Skin of body (tissue), 2 donors: ENCODE results near the gene SUMO3. TPM values are rescaled to one million over a fixed set of nuclear protein-coding genes. Genes with fewer than 3 reads are reported as not detected.

Experiments
- DNase-seq: peaks from one replicate; lab custom pipeline; 2025; lab: John Stamatoyannopoulos, UW
- total RNA-seq: library from RNA; depleted of rRNA; stranded (reverse); fragments of >200 nt; gene quantifications from one replicate; pipeline ENCODE4 v1.2.3, GENCODE V29; 2014

SUMO3 gene
- total RNA-seq, 1 donor from 2014 or later = 33.1 TPM

DNA sequence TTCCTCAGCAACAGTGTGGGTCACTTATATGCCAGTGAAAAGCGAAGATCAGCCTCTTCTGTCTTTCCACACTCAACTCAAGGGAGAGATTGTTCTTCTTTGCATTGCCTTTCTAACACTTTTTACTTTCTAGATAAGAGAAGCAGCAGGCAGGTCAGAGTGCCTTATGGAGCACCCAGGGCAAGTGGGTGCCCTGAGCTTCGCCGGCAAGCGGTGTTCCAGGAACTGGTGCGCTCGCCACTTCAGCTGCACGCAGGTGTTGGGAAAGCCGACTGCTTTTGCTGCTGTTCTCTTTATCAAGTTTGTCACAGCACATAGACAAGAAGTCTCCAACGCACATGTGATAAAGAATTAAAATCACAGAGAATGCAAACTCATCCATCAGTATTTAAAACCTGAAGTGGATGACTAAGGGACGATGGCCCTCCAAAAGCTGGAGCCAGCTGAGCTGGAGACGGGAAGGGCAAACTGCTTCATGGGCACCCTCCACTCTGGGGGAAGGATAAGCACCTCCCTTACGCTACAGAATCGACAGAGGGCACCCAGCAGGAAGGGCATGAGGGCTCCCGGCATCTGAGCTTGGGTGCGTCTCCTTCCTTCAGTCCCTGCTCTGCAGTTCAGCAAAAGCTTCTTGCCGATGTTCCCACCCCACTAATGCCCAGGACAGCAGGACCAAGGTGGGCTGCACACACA is 36.9 kb downstream of the SUMO3 start:
- no peak for DNase-seq

- DNase-seq = no peak
These were observed 37.7 kb downstream of the SUMO3 start for GRCh38 chr21:44780137-44780502.

GRCh38 chr21:44779417-44780136 is 38.3 kb downstream of the SUMO3 start:
- no peak for DNase-seq

GRCh38 chr21:44778983-44779382 is 38.9 kb downstream of the SUMO3 start:
- no peak for DNase-seq

GRCh38 chr21:44778499-44778911 is 39.4 kb downstream of the SUMO3 start:
- DNase-seq = no peak

DNA sequence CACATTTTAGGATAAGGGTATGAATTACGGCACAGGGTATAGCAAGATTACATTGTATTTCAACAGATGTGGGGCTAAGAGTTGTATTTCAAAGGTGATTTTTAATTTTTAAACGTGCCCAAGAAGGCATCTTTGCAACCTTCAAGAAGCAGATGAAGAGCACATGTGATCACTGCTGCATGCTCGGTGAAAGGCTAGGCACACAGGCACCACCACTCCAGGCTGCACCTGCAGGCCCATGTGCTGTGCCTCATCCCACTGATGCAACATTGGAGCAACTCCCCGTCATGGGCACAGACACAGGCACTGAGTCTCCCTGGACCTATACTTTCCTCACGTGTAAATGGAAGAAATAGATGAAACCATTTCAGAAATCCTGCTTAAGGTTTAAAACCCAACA is 39.8 kb downstream of the SUMO3 start:
- no peak for DNase-seq

- DNase-seq = no peak
These were observed 42.9 kb downstream of the SUMO3 start for GRCh38 chr21:44774972-44775371.

DNA sequence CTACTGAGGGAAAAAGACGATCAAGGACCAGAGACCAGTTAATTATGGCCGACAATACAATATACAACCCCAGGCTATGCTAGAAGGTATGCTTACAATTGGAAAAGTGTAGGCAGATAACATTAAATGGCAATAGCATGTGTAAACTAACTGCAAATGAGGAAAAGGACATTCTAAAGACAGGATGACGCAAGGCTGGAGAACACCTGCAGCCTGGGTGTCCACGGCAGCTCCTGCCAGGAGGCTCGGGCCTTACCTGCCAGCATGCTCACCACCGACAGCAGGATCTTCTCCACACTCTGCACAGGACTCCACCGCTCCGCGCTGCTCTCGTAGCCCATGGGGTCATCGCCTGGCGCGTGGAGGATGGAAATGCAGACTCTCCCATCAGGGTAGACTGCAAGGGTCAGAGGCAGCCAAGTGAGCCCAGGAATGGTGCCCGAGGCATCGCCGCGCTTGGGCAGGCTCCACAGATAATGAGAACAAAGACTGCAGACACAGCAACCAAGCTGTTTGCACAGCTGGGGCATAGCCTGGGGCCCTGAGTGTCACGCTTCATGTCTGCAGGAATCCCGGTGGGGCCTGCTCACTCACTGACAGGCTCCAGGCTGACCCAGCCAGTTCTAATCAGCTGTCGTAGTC is 44.5 kb downstream of the SUMO3 start:
- no peak for DNase-seq

- no peak for DNase-seq
These were observed 45.9 kb downstream of the SUMO3 start for GRCh38 chr21:44771896-44772525.

DNA sequence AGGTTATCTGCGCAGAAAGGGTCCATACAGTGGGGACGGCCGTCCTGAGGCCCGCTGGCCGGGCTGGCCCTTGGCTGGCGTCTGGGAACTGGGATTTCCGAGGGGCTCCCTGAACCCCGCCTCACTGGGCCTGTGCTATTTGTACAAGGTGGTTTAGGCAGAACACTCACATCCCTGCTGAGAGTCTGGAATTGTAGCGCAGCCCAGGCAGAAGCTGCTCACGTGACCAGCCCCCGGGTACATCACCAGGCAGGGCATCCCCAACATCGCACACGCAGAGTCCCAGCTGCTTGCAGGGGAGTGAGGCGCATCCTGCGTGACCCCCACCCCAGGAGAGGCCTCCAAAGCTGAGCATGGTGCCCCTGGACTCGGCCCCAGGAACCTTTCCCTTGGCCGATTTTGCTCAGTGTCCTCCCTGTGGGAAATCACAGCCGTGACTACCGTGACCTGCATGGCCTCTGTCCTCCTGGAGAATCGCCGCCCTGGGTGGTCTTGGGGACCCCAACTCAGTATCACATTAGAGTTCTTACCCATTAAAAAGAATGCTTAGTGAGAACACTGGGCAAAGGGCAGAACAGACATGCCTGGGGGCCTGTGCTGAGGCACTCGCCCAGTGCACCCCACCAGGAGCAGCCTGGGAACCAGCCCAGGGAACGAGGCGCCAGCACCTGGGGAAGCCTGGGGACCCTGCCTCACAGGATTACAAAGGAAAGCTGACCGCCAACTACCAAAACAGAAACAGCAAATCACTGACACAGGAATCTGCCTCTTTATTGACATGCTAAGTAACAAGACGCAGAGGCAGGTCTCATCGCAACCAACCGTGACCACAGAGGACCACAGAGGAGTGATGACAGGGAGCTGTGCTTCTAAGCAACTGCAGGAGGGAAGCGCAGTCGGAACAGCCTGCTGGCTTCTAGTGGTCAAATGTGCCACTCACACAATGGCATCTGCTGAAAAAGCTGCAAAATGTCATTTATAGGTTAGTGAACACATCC is 49.7 kb downstream of the SUMO3 start:
- no peak for DNase-seq

GRCh38 chr21:44766818-44767354 is 51.0 kb downstream of the SUMO3 start:
- DNase-seq = no peak

GRCh38 chr21:44766014-44766817 is 51.6 kb downstream of the SUMO3 start:
- no peak for DNase-seq

DNA sequence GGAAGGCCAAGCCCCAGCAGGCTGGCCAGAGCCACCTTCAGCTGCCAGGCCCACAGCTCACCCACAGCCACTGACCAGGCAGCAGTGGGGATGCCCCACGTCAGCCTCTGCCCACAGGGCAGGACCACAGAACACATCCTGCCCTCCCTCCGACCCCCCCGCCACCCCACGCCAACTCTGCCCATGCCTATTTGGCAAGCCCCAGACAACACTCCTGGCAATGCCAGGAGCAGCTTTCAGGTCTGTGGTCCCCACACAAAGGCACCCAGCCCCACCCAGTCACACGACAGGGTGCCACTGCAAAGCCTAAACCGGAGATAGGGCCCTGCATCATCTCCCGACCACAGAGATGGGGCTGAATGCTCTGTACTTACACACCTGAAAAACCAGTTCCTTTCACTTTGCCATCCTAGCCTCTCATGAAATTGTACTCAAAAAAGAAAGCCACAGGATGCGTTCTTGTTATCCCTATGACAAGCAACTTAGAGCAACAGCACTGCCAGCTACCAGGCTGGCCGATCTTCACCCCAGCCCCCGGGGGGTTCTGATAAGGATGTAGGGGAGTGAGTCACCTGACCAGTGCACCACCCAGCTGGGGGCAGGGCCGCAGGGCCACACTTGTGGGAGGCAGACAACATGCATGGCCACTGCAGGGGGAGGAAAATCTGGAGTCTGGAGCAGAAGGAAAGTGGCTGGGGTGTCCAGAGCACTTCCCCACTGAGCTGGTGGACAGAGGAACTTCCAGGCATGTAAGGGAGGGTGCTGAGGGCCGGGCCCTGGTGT is 52.4 kb downstream of the SUMO3 start:
- DNase-seq = no peak

DNA sequence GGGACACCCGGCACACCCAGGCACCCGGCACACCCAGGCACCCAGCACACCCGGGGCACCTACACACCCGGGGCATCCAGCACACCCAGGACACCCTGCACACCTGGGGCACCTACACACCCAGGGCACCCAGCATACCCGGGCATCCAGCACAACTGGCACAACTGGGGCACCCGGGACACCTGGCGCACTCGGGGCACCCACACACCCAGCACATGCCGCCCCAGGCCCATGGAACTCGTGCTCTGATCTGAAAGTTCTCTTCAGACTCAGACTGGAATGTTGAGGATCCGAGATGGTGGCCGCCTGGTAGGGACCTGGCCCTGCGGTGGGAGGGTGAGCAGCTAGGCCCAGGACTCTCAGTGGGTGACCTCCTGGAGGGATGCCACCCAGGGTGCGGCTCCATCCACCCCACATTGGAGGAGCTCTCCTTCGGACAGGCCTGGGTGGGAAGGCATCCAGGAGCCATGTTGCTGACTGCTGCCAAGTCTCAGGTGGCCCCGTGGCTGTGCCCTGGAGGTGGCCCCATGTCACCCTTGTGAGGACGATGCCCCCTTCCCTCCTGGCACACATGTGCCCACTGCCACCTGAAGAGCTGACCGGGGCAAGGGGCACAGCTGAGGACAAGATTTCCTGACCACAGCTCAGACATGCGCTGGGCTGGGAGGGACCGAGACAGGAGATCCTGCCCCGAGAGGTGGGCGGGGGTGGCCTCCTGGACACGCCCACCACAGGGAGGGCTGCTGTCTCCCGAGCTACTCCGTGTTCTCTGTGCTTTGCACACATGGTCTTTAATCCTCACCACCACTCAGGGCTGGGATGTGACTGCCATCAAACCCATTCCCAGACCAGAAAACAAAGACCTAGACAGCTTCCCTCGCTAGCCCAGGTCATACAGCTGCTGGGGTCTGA is 53.3 kb downstream of the SUMO3 start:
- no peak for DNase-seq

DNA sequence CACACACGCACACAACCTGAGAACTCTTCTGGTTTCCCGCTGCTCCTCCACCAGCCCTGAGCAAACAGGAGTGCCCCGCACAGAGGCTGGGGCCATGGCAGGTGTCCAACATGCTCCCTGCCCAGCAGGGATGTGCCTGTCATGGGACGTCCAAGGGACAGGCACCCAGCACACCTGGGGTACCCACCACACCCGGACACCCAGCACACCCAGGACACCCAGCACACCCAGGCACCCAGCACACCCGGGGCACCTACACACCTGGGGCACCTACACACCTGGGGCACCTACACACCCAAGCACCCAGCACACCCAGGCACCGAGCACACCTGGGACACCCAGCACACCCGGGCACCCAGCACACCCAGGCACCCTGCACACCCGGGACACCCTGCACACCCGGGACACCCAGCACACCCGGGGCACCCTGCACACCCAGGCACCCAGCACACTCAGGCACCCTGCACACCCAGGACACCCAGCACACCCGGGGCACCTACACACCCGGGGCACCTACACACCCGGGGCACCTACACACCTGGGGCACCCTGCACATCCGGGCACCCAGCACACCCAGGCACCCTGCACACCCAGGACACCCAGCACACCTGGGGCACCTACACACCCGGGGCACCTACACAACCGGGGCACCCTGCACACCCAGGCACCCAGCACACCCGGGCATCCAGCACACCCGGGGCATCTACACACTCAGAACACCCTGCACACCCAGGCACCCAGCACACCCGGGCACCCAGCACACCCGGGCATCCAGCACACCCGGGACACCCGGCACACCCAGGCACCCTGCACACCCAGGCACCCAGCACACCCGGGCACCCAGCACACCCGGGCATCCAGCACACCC is 54.2 kb downstream of the SUMO3 start:
- DNase-seq = no peak

GRCh38 chr21:44763050-44763378 is 54.8 kb downstream of the SUMO3 start:
- no peak for DNase-seq
